CD4-positive, alpha-beta T cell (primary cell): ENCODE results near the gene TRIM16. TPM values are rescaled to one million over a fixed set of nuclear protein-coding genes. Genes with fewer than 3 reads are reported as not detected.

Experiments
- ATAC-seq: fragments of 200-7000 bp; cut with Tn5 transposase; one replicate; pipeline ENCODE4 v1.10.0; 2022; ENCODE audit warnings: mild to moderate bottlenecking; ENCODE audit not compliant: poor library complexity
- CTCF ChIA-PET: fragments of 350-600 bp; sonication (Branson Sonifier 250); formaldehyde crosslinking; loops from one replicate; lab custom pipeline; 2021; ENCODE audit warnings: antibody characterized with exemption, inconsistent platforms; lab: Charles Lee
- POLR2A ChIA-PET: fragments of 350-600 bp; sonication (Branson Sonifier 250); formaldehyde crosslinking; loops from one replicate; lab custom pipeline; 2021; ENCODE audit warnings: antibody characterized with exemption, inconsistent platforms; lab: Charles Lee
- DNase-seq, 14 experiments: peaks; one replicate each; pipeline ENCODE4 v3.0.0-alpha.2; 2013 to 2020; ENCODE audit warnings: mixed read lengths in 2 of 14
- H3K27ac ChIP-seq, 2 donors: one replicate each; pipeline versions ENCODE4 v1.5.1 to v1.7.0; 2013; ENCODE audit warnings: low read length in 2 of 2, low read depth in 1 of 2, mild to moderate bottlenecking in 1 of 2
- H3K27me3 ChIP-seq, 2 experiments: 1 replicate in 1 of 2; 2 replicates in 1 of 2; pipeline versions ENCODE4 v1.6.1 to v1.7.0; 2013; ENCODE audit warnings: low read length in 2 of 2, control low read depth in 1 of 2, mild to moderate bottlenecking in 1 of 2, moderate library complexity in 1 of 2; ENCODE audit not compliant: insufficient read depth in 2 of 2, control insufficient read depth in 1 of 2
- H3K36me3 ChIP-seq: one replicate; pipeline ENCODE4 v1.6.1; 2013; ENCODE audit warnings: low read length, control low read depth; ENCODE audit not compliant: insufficient read depth
- H3K4me1 ChIP-seq: one replicate; pipeline ENCODE4 v1.6.1; 2013; ENCODE audit warnings: low read length, control low read depth; ENCODE audit not compliant: insufficient read depth
- H3K4me3 ChIP-seq: one replicate; pipeline ENCODE4 v1.5.1; 2013; ENCODE audit warnings: mild to moderate bottlenecking, low read length, moderate library complexity
- H3K9me3 ChIP-seq, 2 experiments: 1 replicate in 1 of 2; 2 replicates in 1 of 2; pipeline versions ENCODE4 v1.6.1 to v1.7.0; 2013; ENCODE audit warnings: low read length in 2 of 2, mild to moderate bottlenecking in 2 of 2, control low read depth in 1 of 2, moderate library complexity in 1 of 2; ENCODE audit not compliant: control insufficient read depth in 1 of 2, insufficient read depth in 1 of 2
- H3K27ac Mint-ChIP-seq: one replicate; pipeline ENCODE4 v1.8.0; 2020; ENCODE audit warnings: mixed read lengths
- H3K27me3 Mint-ChIP-seq: one replicate; pipeline ENCODE4 v1.8.0; 2021; ENCODE audit warnings: mixed read lengths
- H3K36me3 Mint-ChIP-seq: one replicate; pipeline ENCODE4 v1.8.0; 2021; ENCODE audit warnings: low read depth, mixed read lengths
- H3K4me1 Mint-ChIP-seq: one replicate; pipeline ENCODE4 v1.8.0; 2021; ENCODE audit warnings: low read depth, mixed read lengths
- H3K4me3 Mint-ChIP-seq: one replicate; pipeline ENCODE4 v1.8.0; 2020; ENCODE audit warnings: mild to moderate bottlenecking, mixed read lengths
- H3K9me3 Mint-ChIP-seq: one replicate; pipeline ENCODE4 v1.8.0; 2020; ENCODE audit warnings: mixed read lengths
- CTCF ChIP-seq: fragments of 200-600 bp; IDR thresholded peaks from one replicate; pipeline ENCODE4 v1.8.0; 2022; ENCODE audit warnings: antibody characterized with exemption, mild to moderate bottlenecking
- intact Hi-C, 2 experiments: fragments of 100-400 bp; cut with DNase I in 1 of 2; cut with micrococcal nuclease in 1 of 2; formaldehyde crosslinking; loops; one replicate each; pipeline versions ENCODE4 v1.15.1 to v1.9.0; 2023 to 2025; cut with DNase I, micrococcal nuclease
- total RNA-seq, 174 experiments: library from RNA in 2 of 174; stranded (reverse) in 2 of 174; gene quantifications; one replicate each; pipeline ENCODE4 v1.2.3 and lab custom pipeline; 2021 to 2026

Gene TRIM16
- total RNA-seq, 2 experiments from 2014 or later: 5.6 to 5.7 TPM

- H3K27ac Mint-ChIP-seq: no peak overlapping the region
Observed at GRCh38 chr17:15663176-15663575, 20.9 kb downstream of the TRIM16 start.

GRCh38 chr17:15662681-15663080 is 21.4 kb downstream of the TRIM16 start:
- CTCF ChIA-PET: no interaction called here

More at GRCh38 chr17:15663176-15663575, 20.9 kb downstream of the TRIM16 start:
- Mint-ChIP-seq H3K4me1 (no peaks in the 10 kb centered on the region), H3K9me3 (no peaks in the 10 kb centered on the region), H3K4me3 (no peak overlapping the region), H3K27me3 (no peaks in the 10 kb centered on the region), H3K36me3 (peaks cover 14% of the 10 kb centered on the region)
- ChIA-PET POLR2A (no interaction called here), CTCF (no interaction called here)
- ATAC-seq (no peak), DNase-seq (no peak)
- Histone ChIP-seq H3K27ac (no peak overlapping the region), H3K4me3 (no peak overlapping the region), H3K36me3 (no peaks in the 10 kb centered on the region), H3K27me3 (no peaks in the 10 kb centered on the region), H3K9me3 (no peaks in the 10 kb centered on the region), H3K4me1 (no peaks in the 10 kb centered on the region)
- TF ChIP-seq CTCF: no peak
- intact Hi-C loops: no loop called here

GRCh38 chr17:15660077-15660476 is 24.0 kb downstream of the TRIM16 start:
- H3K27ac Mint-ChIP-seq: no peak overlapping the region
- no peak overlapping the region for H3K4me3 Mint-ChIP-seq
- peaks cover 10% of the 10 kb centered on the region for H3K36me3 Mint-ChIP-seq
- no peak overlapping the region for H3K27ac ChIP-seq
- ATAC-seq: no peak
- CTCF ChIA-PET: no interaction called here
- H3K4me3 ChIP-seq: no peak overlapping the region
- POLR2A ChIA-PET: no interaction called here
- TF ChIP-seq CTCF: no peak
- DNase-seq: no peak
- no peaks in the 10 kb centered on the region for H3K4me1 ChIP-seq
- peaks cover 7% of the 10 kb centered on the region for H3K36me3 ChIP-seq
- no peaks in the 10 kb centered on the region for H3K27me3 ChIP-seq
- intact Hi-C loops: no loop called here
- no peaks in the 10 kb centered on the region for H3K4me1 Mint-ChIP-seq
- no peaks in the 10 kb centered on the region for H3K9me3 ChIP-seq
- no peaks in the 10 kb centered on the region for H3K27me3 Mint-ChIP-seq
- H3K9me3 Mint-ChIP-seq: no peaks in the 10 kb centered on the region

More at GRCh38 chr17:15662681-15663080, 21.4 kb downstream of the TRIM16 start:
- intact Hi-C loops: no loop called here
- Histone ChIP-seq H3K4me1 (no peaks in the 10 kb centered on the region), H3K27me3 (no peaks in the 10 kb centered on the region), H3K27ac (no peak overlapping the region), H3K36me3 (peaks cover 5% of the 10 kb centered on the region), H3K9me3 (no peaks in the 10 kb centered on the region), H3K4me3 (no peak overlapping the region)
- no peak overlapping the region for H3K4me3 Mint-ChIP-seq
- POLR2A ChIA-PET: no interaction called here
- H3K9me3 Mint-ChIP-seq: no peaks in the 10 kb centered on the region
- DNase-seq: no peak
- no peak for TF ChIP-seq CTCF
- ATAC-seq: no peak
- H3K4me1 Mint-ChIP-seq: no peaks in the 10 kb centered on the region
- H3K27ac Mint-ChIP-seq: no peak overlapping the region
- no peaks in the 10 kb centered on the region for H3K27me3 Mint-ChIP-seq
- peaks cover 14% of the 10 kb centered on the region for H3K36me3 Mint-ChIP-seq
